Left renal cortex interstitium (tissue), 4 donors: ENCODE data around the gene ACSF3. TPM values are rescaled to one million over a fixed set of nuclear protein-coding genes. Genes with fewer than 3 reads are reported as not detected.

Experiments
- DNase-seq, 4 donors: peaks; one replicate each; pipeline ENCODE4 v3.0.0-alpha.2; 2013; ENCODE audit warnings: low read depth in 4 of 4, low spot score in 2 of 4, missing footprints in 1 of 4
- polyA plus RNA-seq, 4 donors: library from polyadenylated mRNA; unstranded; fragments of 120-200 nt; gene quantifications; one replicate each; pipeline ENCODE4 v1.2.1, GENCODE V29; 2013; ENCODE audit not compliant: insufficient read length in 4 of 4

The ACSF3 gene
- 10 to 100 TPM; 27.6 to 37.9 (median 33.5) TPM for polyA plus RNA-seq

DNA sequence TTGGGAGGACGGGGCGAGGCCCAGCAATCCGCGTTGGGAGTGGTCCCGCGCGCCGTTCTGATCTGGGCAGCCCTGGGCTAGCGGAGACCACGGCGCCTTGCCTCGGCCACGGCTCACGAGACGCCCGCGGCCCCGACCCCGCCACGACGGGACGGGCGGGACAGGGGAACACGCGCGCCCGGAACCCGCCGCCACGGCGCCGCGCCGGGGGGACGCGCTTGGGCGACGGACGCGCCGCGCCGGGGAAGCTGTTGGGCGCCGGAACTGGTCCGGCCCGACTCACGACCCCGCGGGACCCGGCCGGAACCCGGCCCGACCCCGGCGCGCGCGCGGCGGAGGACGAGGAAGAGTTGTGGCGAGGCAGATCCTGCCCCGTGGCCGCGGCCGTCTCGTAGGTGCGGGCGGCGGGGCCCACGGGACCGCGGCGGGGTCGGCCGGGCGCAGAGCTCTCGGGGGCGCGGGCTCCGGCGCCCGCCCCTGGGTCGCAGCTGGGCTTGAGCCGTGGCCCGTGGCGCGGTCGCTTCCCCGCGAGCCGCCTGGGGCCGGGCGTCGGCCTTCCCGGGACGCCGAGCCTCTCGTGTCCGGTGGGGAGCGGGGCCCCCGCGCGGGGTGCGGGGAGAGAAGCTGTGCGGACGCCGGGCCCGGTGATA is at the start of gene ACSF3:
Gene ACSF3, plus strand, starts transcription at position 251 of the 650 bp plus-strand sequence. CDS start 6,830 bp downstream, outside the sequence.
- no peak for DNase-seq

DNA sequence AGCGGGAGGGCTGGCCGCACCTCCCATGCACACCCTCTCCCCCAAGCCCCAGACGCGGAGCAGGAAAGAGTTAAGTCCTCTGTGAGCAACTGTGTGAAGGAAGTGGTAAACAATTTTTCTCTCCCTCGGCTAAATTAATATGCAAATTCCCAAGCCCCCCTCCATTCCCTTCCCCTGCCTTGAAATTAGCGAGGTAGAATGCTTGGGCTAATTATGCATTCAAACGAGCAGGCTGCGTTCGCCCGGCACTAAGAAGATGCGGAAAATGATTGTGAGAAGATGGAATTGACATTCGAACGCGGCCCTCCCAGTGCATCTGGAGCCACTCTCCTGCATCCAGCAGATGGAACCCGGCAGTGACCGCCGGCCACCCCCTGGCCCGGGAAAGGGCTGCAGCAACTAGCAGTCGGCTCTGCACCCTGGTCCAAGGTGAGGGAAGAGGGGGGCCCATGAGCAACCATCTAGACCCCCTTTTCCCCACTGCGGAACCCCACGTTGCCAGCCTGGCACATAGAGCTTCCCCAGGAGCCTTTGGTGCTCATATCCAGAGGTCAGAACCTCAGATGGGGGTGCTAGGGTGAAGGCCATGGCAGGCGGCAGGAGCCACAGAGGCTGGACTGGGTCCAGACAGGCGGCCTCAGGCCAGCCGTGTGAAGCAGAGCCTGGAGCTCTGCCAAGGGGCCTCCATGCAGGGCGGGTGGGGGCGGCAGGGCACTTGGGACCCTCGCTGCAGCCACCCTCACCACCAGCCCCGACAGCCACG is 49.1 kb upstream of the ACSF3 start:
- no peak for DNase-seq

DNA sequence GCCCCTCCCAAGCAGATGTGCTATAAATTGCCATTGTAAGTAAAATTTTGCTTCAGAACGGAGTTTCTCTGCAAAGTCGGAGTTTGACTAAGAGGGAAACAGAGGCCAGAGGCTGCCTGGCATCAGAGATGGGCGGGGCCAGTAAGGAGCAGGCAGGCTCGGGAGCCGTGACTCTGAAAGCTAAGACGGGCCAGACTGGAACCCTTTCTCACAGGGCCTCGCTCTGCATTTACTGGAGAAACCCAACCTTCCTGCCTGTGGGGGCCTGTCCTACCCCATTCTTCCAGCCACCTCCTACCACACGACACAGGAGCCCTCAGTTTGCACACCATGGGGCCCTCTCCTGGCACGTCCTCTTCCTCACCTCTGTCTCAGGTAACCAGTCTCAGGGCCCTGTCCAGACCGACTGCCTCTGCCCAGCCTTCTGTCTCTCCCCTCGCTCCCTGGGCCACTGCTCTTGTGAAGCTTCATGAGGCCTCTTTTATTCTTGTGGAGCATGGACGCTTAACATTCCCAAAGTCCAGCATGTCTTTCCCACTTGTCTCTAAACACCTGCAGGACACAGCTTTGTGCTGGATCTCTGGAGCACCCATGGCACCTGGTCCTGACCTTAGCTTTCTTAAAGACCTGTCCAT is 48.4 kb upstream of the ACSF3 start:
- no peak for DNase-seq

DNA sequence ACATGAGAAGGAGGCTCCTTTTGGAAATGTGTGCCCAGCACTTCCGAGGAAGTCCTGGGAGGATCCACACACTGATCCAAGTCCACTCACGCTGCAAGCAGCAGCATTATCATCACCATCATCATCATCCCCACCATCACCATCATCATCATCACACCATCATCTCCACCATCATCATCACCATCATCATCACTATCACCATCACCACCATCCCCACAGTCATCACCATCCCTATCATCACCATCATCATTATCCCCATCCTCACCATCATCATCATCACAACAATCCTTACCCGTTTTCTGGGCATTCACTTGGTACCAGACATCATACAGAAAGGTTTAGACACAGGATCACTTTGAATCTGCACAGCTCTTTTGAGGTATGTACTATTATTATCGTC is 47.8 kb upstream of the ACSF3 start:
- no peak for DNase-seq

DNA sequence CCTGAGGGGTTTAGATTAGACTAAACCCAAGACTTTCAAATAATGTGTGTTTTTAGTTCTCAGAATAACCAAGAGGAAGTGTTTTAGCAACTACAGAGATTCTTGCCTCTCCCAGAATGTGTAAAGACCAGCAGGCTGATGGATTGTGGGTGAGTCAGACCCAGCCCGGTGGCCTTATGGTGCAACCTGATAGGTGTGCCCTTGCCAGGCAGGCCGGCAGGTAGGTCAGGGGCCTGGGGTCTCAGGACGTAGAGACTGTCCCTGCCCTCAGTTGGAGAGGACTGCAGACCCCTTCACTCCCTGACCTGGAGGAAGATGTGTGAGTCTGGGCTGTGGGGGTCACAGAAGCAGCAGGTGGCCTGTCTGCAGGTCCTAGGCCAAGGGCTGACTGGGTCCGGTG is 47.2 kb upstream of the ACSF3 start:
- DNase-seq: no peak

DNA sequence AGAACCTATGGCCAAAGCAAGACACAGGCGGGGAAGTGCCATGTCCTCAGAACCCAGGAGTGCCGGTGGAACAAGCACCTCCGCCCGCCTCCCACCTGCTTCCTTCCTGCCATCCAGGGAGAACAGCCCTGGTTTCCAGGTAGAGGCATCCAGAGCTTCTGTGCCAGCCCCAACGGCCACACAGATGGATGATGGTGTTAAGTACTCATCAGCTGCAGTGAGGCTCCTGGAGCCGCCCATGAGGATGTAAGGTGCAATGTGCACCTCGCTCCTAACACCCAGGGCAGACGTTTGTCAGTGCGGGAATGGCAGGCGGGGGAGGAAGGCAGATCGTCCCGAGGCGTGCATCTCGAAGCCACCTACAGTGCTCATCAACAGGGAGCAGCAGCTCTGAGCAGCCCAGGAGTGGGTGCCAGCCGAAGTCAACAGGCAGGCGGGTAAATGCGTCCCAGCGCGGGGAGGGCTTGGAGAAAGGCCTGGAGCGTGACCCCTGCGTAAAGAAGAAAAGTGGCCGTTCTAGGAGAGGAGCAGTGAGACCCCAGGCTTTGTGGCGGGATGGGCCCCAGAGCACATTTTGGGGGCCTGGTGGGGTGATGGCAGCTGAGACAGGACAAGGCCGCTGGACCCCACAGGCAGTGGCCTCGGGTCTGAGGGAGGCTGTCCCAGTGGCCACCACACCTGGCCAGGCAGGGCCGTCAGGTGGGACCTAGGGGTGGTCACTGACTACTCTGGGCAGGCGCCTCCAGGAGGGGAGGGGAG is 46.1 kb upstream of the ACSF3 start:
- no peak for DNase-seq

DNA sequence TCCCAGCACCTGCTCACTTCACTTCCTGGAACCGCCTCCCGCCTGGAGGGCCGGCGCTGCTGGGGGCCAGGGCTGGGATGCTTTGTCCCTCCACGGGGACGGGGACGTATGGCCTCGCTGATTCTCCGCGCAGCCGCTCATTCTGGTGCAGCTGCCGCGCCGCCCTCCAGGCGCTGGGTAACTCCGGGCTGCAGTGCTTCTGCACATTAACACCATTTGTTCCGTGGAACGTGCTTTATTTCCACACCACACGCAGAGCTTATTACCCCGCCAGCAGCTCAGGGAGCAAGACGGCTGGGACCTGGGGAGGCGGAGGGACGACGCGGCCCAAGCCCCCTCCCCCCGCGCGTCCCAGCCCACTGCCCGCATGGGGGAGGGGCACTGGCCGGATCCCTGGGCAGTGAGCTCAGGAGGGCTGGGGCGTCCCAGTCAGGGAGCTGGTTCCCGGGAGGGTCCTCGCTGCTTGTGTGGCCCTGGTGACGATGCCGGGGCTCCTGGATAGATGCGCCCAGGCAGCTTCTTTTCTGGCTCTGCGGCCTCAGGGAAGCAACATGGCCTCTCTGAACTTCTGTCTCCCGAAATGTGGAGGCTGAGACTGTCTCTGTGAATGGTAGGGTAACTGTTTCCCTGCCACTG is 45.4 kb upstream of the ACSF3 start:
- DNase-seq: no peak

DNA sequence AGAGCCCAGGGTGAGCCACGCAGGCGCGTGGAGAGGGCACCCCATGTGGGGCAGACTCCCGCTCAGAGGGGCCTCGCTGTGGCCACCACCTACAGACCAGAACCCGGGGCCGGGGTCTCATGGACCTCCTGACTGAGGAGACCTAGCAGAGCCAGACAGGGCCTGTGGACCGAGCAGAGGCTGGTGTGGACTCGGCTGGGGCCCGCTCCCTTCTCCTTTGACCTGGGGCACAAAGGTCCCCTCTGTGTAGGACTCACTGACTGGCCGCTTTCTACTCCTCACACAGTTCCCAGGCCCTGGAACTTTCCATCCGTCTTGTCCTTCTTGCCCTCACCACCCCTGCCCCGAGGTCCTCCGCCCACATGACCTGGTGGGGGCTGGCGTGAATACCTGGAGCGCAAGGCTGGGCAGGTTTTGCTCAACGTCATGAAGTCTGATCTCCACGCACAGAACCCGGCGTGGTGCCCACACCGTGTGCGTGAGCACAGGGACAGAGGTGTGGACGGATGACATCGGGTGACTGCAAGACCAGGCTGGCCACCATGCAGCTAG is 44.7 kb upstream of the ACSF3 start:
- no peak for DNase-seq

DNA sequence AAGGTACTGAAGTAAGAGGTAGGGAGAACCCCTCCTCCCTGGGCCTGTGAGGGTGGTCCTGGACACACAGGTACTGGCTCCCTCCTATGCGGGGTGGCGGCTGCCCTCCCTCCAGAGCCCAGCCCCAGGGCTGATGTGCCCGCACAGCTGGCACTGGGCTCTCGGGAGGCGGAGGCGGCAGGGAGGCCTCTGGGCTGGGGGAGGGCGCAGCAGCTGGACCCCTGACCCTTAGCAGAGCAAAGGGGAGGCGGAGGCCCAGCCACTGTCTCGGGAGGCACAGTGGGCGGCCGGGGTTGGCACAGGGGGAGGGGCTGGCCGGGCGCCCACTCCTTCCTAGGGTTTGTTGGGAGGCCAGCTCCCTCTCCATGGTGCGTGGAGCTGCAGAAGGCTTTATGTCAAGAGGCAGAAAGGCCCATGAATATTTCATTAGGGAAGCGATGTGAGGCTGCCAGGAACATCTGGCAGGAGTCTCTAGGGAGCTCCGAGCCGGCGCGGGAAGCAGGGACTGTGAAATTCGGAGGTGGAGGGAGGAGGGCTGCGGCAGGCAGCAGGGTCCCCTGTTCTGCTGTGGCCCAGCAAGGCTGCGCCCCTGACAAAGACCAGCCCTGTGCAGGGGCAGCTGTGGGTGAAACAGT is 44.1 kb upstream of the ACSF3 start:
- DNase-seq: no peak

DNA sequence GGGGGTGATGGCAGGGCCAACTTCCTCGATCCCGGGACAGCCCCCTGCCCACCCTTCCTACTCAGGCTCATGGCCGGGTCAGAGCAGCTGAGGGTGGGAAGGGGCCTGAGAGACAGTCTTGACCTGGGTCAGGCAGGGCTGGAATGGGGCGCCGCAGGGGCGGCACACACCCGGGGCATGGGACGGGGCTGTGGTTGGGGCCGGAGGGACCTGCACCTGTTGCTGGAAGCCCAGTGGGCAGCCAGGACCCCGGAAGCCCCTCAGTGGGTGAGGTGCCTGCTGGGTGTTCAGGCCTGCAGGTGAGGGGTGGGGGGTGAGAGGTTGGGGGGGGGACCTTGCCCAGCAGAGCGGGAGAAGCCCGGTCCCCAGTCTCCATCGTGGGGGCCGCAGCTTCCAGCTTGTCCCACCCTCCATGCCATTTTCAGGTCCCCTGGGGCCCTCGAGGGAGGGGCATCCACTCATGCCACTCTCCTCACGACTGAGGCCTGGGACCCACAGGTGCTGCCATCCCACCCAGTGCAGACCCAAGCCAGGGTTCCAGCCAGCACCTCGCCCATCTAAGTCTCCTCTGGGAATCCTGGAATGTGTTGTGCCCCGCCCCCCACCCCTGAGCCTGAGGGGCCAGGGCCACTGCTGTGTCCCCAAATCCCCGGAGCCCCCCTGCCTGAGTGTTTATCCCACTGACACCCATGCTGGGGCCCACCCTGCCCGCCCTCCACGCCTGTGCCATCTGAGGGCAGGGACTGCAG is 43.4 kb upstream of the ACSF3 start:
- no peak for DNase-seq

DNA sequence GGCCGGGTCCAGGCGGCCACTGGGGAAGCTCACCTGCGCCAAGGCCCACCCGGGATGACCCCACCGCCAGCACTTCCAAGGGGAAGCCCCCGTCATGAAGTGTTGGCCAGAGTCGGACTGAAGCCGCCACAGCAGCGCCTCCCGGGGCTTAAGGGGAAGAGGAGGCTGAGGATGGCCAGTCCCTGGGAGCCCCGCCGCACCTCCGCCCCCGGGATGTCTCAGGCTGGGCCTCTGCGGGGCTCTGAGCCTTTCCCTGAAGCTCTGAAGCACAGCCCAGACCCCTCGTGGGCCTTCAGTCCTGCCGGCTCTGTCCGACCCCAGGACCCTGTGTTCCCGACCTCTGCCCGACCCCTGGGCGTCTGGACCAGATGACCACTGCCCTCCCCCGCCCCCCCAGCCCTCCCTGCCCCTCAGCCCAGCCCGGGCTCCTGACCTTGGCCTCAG is 42.8 kb upstream of the ACSF3 start:
- DNase-seq: no peak

DNA sequence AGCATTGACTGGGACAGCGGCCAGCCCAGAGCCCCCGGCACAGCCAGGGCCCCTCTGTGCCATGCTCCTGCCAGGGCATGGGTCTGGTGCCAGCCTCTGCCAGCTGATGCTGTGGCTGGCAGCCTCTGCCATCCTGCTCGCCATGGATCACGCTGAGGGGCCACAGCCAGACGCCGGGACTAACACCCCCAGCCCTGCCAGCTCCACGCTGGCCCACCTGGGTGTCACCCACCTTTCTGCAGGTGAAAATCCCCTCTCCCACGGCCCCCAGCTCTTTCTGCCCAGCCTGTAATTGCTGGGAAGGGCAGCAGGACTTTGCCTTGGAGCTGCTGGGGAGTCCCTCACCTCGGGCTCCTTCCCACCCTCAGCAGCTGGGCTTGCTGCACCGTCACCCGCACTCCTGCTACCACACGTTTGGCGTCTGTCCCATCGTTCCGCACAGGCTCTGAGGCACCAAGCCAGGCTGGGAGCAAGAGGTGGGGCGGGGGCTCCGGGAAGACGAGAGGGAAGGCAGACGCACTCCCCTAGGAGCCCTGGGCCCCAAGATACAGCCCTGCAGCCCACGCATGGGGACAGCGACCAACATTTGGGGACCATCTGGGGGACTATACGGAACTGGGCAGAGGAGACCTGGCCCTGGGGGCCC is 42.0 kb upstream of the ACSF3 start:
- no peak for DNase-seq

DNA sequence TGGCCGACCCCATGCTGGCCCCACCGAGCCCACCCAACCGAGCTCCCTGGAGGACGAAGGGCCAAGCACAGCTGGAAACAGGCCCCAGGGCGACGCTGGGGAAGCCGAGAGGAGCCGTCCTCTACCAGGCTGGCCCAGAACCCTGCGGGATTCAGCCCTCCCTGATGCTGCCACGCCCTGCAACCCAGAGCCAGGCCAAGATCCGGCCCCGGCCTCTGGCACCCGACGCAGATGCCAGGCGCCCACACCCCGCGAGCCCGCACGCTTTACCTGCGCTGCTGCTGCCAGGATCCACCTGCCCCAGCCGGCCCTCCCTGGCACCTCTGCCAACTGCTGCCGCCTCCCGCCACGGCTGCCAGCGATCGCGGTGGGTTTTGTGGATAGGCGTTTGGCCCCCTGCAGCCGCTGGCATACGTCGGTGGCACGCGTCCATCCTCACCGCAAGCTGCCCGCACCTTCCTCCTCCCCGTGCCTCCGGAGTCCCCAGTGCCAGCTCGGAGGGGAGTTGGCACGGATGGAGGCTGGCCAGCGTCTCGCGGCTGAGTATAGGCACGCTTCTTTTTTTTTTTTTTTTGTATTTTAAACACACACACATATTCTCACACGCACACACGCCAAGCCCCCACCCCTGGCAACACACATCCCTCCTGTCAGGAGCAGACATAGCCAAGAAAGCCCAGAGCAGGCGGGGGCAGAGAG is 41.3 kb upstream of the ACSF3 start:
- no peak for DNase-seq

DNA sequence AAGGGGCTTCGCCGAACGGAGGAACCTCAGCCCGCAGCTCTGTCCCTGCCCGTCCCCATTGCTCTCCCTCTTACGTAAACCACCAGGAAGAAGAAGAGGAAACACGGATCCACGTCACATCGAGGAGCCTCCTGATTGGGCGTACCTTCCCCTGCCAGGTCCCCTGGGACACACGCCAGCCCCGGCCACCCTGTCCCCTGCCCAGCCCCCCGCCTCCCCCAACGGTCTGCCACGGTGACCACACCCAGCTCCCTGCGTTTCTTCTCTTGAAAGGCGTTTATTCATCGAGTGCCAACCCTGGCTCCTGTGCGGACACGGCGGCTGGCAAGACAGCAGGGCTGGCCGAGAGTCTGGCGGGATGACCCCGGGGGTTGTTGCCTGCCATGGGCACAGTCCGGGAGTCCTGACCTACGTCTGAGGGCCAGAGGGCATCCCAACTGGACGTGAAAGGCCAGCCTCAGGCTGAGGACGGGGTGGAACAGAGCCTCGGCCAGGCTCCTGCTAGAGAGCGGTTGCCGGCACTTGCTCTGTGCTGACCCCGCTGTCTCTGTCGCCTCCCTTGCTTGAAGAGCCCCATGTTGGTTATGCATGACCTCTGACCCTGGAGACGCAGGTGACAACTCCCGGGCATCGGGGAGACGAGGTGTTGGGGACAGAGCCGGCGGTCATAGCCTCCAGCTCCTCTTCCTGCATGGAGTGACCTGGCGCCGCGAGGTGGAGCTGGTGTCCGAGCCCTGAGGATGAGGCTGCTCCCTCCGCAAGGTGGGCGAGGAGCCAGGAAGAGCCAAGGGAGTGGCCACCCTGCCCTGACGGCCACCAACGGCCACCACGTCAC is 40.5 kb upstream of the ACSF3 start:
- DNase-seq: no peak

DNA sequence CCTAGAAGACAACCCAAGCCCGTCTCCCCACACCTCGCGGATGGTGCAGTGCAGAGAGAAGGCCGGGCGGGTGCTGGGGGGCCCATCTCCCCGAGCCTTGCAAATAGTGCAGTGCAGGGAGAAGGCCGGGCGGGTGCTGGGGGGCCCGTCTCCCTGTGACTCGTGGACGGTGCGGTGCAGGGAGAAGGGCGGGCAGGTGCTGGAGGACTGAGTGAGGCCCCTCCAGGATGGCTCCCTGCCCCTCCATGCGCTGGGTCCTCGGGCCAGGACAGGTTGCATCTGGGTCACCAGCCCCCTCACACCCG is 40.0 kb upstream of the ACSF3 start:
- DNase-seq: no peak

DNA sequence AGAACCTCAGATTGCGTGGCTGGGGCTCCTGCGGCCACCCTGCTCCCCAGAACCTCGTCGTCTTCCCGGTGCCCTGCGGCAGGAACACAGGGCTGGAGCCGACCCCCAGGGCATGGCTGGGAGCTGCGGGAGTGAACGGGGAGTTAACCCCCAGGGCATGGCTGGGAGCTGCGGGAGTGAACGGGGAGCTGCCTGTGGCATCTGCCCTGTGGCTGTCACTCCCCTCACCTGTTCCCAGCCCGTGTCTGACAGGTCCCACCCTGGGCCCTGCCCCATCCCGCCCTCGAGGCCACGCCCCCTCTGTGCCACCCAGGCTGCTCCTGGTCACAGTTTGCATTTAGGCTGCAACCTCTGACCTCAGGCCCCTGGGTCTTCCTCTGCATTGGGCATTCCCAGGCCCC is 39.4 kb upstream of the ACSF3 start:
- DNase-seq: no peak

DNA sequence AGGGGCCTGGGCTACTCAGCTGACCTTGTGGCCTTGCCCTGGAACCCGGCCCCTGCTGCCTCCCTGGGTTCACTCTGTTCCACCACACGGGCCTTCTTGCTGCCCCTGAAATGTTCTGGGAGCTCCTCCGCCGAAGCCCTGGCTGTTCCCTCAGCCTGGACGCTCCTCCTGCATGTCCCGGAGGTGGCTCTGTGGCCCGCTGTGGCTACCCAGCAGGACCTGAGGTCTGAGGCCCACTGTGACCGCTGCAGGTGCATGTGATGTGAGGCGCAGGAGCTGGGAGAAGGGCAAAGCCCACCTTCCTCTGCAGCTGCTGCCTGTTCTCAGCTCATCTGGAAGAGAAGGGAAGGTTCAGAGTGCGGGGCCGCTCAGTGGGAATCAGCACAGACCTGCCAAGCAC is 38.9 kb upstream of the ACSF3 start:
- DNase-seq: no peak
